HUDEP-2 (cell line): Measurements from ENCODE around the gene PON3.
"Not testable (repeated sequence)": the region's sequence is repeated elsewhere in the genome, so short reads cannot be mapped to it uniquely, and the experiment has no call there.

Experiments used
- DNase-seq, 76 experiments: peaks; one replicate each; lab custom pipeline; 2025; ENCODE audit not compliant: unreplicated experiment in 76 of 76; lab: John Stamatoyannopoulos, UW

The PON3 gene

DNA sequence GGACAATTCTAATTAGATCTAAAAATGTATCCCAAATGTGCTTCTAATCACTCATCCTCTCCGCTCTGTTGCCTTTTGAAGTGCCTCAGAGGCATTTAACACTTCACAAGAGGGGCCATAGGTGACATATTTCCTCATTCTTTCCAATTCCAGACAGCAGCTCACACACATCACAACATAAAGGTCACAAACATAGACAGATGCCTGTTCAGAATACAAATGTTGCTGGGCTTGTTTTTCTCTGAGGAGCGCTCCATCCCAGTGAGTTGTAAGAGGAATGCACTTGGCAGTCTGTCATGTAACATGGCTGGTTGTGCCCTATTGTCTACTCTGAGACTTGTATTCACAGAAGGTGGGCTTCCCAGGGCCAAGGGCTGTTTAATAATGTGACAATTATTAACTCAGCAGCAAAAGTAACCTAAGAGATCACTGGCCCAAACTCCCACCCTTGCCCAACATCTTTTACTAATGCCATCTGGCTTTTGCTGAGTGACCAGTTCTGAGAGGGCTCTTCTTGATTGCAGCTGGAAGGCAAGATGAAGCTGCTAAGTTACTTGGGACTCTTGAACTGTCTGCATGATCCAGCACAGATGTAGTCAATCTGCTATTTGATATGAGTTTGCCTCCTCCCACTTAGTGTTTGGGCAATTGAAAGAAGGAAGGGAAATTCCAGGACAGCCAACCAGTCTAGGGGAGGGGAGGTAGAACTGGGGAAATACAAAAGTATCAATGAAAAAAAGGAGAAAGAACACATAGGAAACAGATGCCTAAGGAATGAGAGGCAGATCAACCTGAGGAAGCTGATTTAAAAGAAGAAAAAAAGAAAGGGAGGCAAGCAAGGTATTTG is 25.0 kb upstream of the PON3 start:
- no peak for DNase-seq

DNA sequence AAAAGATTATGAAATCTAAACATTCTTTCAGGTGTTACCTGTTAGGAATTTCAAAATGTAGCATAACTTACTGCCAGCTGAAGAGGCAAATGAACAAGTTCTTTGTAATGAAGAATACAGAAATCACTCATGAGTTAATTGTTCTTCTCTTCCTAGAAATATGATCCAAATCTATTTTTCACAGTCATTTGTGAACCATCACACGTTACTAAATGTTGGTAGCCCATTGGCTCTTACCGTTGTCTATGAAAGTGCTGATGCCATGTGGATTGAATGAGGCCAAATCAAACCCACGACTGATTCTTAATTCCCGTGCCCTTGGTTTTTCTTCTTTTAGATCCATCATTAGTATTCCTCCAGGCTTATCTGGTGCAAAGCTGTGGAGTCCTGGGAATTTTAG is 15.9 kb upstream of the PON3 start:
- no peak for DNase-seq

DNA sequence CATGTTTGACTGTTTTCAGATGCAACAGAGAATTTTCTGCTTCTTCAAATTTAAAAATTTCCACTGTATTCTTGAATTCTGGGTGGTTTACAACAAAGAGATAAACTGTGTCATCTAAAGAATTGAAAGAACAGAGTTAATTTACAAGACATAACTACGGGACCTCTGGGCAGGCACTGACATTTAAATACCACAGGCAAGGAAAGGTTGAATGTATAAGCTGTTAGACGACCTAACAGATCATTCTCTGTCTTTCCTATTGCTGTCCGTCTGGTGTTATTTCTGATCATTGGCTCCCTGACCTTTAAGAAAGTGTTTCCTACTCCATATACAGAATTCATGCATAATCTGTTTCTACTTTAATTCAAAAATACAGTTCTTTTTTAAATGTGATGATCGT is 15.5 kb upstream of the PON3 start:
- no peak for DNase-seq

DNA sequence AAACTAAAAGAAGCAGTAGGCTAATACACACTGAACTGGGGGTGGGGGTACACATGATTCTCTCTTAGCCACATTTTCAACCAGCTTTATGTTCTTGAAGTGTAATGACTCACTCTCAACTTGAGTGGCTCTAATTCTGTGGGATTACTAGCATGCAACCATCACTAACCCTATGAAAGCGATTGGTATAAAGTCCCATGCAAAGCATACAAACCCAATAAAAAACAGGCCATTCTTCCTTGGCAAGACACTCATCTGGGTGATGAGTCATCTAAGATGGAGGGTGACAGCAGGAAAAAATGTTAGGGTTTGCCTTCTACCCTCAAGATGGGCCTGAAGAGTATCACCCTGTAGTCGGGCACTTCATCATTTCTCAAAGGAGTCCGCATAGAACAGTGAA is 14.9 kb upstream of the PON3 start:
- DNase-seq = no peak

DNA sequence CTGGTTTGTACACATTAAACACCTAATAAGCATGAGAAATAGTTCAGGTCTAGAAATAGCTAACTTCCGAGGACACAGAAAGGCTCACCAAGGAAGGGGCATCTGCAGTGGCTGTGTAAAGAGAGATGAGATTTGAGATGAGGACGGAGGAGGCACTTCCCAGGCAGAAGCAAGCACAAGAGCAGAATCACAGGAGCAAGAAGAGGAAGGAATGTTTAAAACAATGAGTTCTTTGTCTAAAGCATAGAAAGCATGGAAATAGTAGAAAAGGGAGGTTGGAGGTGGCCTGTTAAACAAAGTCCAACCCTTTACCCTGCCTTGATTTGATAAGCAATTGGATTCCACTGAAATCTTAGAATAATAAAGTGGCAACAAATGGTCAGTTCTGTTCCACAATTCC is 11.6 kb upstream of the PON3 start:
- DNase-seq = no peak

DNA sequence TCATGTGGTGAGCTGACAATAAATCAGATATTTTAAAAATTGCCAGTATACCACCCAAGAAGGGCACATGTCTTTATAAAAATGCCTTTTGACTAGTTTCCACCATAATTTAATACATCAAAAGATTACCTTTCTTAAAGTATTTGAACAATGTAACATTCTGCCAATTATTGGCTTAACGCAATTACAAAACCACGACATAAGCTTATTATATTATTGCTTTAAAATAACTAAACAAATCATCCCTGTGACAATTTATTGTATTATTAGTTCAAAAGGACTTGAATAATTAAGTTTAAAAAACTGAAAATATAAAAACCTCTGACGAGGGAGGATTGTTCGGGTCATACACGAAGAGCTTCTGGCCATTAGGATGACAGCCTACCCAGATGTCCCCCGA is 9.6 kb upstream of the PON3 start:
- no peak for DNase-seq

DNA sequence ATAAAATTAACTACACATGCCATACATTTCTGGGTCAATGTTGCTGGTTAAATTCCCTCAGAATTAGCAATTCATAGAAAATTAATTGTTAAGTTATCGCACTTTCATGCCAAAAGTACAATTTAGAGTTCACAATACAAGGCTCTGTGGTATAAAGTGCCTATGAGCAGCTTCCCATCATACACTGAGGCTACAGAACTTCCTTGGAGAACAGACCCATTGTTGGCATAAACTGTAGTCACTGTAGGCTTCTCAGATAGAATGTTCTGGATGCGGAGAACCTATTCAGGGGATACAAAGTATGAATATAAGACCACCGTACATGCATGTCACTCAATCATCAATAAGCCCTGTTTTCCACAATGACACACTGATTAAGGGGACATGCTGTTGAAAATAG is 9.0 kb upstream of the PON3 start:
- DNase-seq = no peak

DNA sequence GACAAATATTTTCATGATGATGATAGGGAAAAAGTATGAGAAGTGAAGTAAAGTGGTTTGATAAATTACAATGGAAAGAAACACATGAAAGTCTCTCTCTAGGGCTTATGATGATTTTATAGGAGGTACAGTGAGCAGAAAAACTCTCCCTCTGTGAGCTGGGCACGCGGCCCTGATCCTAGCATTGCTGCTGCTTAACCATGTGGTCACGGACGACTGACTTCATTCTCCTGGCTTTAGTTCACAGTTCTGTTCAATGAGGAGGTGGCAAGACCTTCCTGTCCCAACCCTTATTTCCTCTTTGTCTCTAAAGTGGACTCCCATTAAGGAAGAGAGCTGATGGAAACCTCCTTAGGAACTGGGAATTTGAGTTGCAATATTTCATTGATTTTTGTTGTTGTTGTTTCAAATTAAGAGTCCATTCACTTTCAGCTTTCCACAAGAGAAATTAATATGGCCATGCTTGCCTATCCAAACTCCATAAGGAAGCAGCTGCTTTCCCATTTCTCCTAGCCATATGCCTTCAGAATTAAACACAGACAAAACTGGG is 8.2 kb upstream of the PON3 start:
- no peak for DNase-seq

DNA sequence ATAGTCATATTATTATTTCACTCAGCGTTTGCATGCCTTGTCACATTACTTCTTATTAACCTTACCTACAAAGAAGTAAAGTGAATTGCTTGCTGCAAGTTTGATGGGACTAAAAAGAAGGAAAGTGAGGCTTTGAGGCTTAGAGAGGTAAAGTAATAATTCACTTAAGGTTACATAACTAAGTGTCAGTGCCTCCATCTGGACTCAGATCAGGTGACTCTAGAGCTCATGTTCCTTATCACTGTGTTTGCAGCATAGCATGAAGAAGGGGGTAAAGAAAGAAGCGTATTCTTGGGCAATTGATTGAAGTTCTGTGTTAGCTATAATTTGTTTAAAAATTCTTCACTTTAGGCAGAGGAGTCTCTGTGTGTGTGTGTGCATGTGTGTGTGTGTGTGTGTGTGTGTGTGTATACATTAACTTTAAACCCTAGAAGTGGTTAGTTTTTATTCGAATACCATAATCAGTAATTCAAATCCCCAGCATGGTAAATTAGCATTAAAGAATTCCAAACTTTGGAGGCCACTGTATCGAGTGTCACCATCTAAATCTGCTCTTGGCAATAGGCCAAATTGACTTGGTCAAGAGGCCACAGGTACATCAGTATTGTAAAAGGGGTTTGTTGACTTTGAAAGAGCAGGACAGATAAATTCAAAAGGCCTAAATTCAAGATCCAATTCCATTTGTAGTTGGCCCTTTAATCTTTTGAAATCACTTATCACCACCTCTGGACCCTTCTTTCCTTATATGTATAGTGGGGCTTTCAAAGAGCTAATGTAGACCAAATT is 2.2 kb upstream of the PON3 start:
- no peak for DNase-seq

DNA sequence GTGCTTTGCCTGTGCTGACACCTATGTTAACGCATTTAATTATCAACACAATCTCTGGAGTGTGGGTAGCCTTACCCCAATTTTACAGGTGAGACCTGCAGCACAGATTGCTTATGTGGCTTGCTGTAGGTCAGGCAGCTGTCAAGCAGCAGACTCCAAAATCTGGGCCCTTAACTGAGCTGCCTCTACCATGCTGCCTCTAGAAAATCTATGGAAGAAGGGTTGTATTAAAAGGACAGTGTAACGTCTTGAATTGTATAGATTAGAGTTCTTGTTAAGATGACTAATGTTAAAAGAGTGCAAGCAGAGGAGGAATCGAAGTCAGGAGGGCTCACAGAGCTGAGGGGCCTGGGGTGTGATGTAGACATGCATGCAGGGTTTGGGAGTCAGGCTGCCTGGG is 1.2 kb upstream of the PON3 start:
- DNase-seq = no peak

DNA sequence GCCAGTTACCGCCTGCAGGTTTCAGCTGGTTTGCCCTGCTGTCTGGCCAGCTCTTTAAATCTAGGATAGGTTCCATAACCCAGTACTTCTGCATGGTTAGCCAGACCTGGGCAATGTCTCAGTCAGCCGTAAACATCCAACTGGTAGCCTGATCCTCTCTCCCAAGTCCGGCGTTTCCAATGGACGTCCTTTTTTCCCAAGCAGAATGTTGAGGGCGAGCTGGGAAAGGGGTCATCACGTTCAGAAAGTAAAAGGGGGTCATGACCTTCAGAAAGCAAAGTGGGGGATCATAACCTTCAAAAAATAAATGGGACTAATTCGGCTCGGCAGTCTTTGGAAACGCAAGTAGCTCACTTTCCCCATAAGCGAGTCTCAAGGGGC is 430 bp downstream of the PON3 start:
- peak in 1 of 76 experiments; percentile 4 for DNase-seq

DNA sequence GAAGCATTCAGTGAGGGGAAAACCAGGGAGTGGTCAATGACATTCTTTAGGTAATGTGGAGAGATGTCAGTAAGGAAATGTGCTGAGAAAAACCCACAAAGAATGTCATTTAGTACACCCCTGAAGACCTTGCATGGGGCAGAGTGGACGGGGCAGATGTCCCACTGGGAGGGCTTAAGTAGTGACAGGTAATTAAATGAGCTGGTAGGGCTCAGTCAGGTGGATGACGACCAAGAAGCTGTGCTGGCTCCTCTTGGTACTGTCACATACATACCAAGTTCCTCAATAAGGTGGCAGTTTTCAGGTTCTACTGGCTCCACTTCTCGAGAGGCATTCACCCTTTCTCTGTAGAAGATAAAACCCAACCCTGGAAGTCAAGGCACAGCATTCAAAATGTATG is 1.8 kb downstream of the PON3 start:
- DNase-seq = no peak

DNA sequence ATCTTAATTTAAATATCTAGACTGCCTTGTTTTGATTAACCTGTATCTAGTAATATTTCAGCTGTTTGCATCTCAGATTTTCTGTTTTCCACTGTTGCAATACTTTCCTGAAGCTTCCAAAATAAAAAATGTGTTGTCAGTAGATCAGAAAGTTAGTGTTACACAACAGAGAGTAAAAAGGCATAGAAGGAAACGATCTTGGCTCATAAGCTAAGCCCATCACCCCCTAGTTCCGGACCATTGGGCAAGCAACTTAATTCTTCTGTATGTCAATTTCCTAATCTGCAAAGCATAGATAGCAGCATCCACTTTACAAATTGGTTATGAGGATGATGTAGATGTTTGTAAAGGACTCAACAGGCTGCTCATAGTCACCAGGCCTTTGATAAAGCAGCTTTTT is 4.4 kb downstream of the PON3 start:
- DNase-seq = no peak

DNA sequence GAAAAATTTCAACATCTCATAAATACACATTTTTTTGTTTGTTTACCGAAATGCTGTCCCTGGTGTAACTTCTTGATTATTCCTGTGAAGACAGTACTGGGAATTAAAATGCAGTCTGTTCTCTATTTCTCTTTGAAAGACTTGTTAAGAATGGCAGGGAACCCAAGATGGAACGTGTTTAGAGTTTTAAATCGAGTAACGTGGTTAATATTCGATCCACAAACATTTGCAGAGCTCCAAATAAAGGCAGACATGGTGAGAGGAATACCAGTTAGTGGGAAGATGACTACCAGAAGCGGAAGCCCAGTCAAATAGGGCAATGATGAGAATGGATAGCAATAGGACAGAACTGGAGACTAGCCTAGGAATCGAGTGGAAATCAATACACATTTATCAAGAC is 6.7 kb downstream of the PON3 start:
- no peak for DNase-seq

DNA sequence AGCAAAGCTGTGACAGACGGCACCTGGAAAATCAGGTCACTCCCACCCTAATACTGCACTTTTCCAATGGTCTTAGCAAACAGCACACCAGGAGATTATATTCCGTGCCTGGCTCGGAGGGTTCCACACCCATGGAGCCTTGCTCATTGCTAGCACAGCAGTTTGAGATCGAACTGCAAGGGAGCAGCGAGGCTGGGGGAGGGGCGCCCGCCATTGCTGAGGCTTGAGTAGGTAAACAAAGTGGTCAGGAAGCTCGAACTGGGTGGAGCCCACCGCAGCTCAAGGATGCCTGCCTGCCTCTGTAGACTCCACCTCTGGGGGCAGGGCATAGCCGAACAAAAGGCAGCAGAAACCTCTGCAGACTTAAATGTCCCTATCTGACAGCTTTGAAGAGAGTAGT is 16.7 kb downstream of the PON3 start:
- DNase-seq = not testable (repeated sequence)

DNA sequence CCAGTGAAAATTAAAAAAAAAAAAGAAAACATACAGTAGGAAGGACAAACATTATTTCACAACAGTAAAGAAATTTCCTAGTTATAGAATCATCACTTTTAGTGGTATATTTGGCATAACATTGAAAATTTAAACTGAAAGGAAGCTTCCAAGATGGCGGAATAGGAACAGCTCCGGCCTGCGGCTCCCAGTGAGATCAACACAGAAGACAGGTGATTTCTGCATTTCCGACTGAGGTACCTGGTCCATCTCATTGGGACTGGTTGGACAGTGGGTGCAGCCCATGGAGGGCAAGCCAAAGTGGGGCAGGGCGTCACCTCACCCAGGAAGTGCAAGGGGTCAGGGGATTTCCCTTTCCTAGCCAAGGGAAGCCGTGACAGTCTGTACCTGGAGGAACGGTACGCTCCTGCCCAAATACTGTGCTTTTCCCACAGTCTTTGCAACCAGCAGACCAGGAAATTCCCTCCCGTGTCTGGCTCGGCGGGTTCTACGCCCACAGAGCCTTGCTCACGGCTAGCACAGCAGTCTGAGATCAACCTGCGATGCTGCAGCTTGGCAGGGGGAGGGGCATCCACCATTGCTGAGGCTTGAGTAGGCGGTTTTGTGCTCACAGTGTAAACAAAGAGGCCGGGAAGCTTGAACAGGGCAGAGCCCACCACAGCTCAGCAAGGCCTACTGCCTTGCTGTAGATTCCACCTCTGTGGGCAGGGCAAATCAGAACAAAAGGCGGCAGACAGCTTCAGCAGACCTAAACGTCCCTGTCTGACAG is 19.4 kb downstream of the PON3 start:
- no peak for DNase-seq

DNA sequence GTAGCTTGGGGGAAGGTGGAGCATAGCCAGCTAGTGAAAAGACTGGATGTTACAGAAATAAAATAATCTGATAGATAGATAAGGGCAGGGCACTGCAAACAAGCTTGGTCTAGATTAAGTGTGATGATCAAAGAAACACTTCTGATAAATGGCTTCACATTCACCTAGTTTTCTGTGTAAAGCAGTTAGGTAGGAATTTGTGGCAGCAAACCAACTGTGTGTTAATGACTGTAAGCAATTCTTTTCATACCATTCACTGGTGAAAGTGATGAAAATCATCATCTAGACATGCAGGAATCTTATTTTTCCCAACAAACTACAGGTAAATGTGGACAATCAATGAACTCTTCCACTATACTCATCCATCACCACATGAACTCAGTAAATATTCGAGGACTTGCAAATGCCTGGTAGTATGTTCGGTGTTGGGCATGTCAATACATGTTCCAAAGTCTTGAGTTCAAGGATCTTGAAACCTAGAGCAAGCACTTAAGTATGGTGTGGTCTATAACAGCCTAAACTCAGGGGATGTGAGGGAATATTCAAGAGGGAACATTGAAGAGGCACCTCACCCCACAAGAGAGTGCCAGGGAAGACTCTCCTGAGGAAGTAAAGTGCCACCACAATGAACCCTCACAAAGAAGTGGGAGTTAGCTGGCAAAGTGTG is 20.5 kb downstream of the PON3 start:
- DNase-seq = no peak

DNA sequence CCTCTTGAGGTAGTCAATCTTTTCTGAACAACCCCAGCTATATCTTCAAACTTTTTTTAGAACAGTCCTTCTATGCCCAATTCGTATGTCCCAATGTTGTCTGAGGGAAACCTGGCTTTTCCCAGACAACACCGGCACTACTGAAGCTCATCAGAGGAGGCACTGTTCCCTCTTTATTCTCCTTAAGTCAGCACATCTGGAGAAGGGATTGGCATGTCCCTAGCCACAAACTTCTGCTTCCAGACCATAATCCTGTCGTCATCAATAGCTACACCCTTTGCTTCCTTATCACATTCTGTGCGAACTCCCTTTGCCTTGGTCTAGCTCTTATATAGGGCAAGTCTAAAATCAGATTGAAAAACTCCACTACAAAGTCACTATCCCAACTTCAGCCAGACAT is 22.9 kb downstream of the PON3 start:
- DNase-seq = no peak

DNA sequence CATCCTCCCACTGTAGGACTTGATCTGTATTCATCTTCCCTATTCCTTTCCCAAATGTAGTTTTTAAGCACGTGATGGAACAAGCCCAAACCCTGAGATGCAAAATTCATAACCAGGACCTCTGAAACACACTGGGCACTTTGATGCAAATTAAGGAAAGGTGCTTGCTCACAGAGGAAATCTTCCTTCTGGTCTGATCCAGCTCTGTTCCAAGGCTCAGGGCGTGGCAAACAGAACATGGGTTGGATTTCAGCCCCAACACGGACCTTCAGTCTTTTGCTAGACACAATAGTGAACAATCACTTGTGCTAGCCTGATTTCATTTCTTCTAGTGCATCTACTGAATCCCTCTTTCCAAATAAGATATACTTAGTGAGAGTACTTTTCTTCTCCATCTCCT is 27.9 kb downstream of the PON3 start:
- DNase-seq = no peak

DNA sequence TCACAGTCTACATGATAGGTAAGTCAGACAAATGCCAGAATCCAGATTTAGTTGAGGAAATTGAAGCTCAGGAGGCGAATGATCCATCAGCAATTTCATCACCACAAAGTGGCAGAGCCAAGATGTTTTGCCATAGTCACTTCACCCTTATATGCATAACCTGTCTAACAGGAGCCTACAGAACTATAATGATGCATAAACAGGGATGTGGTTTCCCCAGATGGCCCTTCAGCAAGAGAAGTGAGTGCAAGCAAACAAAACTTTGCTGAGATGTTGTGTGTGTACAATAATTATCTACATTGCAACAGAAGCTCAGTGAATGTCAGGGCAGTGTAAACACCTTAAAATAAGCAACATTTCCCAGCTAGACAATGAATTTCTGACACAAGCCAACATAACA is 28.6 kb downstream of the PON3 start:
- no peak for DNase-seq

DNA sequence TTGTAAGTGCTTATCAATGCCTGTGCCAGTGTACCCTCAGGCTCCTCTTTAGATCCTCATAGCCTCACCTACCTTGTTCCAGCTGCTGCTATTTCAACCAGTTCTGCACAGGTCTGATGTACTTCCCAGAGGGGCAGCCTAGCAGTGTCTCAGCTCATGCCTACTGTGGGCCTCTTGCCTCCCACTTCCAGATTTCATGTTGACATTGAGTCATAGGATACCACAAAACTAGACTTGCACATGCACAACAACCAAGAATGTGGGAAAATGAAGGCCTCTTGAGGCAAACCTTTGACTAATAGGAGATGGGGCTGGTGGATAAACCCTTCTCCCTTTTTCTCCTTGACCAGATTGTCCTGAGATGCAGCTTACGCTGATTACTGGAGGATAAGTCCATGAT is 31.0 kb downstream of the PON3 start:
- DNase-seq = no peak
